ENCODE measurements around the gene RBM12. TPM values are rescaled to one million over a fixed set of nuclear protein-coding genes. Genes with fewer than 3 reads are reported as not detected.

The RBM12 gene
- total RNA-seq, 3 donors from 2014 or later (not counting 1 experiment from before 2014, with no cell fraction given): 80.9 to 112 (median 89.4) TPM

DNA sequence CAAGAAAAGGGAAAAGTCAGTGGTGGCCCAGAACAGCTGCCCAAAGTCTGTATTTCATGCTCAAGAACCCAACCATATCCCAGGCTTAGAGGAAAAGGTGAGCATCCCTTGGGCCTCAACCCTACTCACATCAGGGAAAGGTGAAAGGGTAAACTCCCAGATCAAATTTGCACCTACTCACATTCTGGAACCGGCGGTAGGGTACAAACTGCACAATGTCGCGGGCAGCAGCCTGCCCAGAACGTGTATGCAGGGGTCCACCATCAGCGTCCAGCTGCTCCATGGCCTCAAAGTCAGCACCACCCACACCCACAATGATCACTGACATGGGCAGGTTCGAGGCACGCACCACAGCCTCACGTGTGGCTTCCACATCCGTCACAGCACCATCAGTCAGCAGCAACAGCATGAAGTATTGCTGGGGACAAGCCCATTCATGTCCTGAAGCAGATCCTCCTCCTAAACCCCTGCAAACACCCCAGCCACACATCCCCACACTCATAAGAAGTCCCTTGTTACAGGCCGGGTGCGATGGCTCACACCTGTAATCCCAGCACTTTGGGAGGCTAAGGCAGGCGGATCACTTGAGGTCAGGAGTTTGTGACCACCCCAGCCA is 38.2 kb downstream of the RBM12 start:
- H3K27ac Mint-ChIP-seq: no peak overlapping the region
- DNase-seq: no peak

DNA sequence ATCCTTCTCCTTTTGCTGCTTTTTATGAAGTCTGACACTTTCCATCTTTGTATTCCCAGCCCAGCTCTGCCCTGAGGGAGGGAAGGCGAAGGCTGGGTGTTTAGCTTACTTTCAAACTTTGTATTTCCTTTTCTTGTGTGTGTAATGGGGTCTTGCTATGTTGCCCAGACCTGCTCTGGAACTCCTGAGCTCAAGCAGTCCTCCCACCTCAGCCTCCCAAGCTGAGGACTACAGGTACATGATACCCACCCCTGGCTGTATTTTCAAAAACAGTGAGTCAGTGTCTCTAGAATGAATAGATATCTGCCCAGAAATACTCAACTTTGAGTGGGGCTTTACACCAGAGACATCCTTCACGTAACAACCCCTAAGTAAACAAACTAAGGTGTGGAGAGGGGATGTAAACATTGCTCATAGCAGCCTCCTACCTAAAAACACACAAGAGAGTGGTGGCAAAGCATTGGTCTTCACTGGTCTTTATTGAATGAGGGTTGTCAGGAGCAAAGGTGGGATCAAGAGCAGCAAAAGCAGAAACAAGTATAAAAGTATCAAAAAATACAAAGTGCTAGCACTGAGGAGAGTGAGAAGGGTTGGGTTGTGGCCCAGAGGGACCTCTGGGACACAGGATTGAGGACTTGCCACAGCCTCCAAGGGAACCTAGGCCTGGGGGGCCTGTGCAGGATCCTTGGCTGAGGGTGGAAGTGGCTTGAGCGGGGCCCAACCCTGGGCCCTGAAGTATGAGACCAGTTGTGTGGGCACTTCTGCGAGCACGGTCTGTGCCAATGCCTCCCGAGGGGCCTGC is 38.9 kb downstream of the RBM12 start:
- Mint-ChIP-seq H3K4me3 (no peak overlapping the region), H3K36me3 (peaks cover 18% of the 10 kb centered on the region), H3K4me1 (peaks cover 0 to 6% of the 10 kb centered on the region in 2 donors), H3K9me3 (no peaks in the 10 kb centered on the region), H3K27me3 (ENCODE audit: low read depth in 2 of 2) (no peaks in the 10 kb centered on the region), H3K27ac (peak overlapping the region; percentile 50 to 61)
- DNase-seq (no peak), ATAC-seq (no peak)
- no peak overlapping the region for H3K4me3 ChIP-seq (ENCODE audit: low read length)
- H3K27ac ChIP-seq (ENCODE audit: low read length): no peak overlapping the region
- 99% methylated on average over 5 of the region's 6 CpGs for WGBS (ENCODE audit: insufficient coverage)
- H3K9me3 ChIP-seq (ENCODE audit: control insufficient read depth, insufficient read depth, low read length): no peaks in the 10 kb centered on the region
- H3K27me3 ChIP-seq (ENCODE audit: control insufficient read depth, insufficient read depth, low read length): no peaks in the 10 kb centered on the region
- intact Hi-C loops (cut with micrococcal nuclease): no loop called here
- H3K36me3 ChIP-seq (ENCODE audit: control insufficient read depth, insufficient read depth, low read length): peaks cover 57% of the 10 kb centered on the region
- TF ChIP-seq, protein P1, sequence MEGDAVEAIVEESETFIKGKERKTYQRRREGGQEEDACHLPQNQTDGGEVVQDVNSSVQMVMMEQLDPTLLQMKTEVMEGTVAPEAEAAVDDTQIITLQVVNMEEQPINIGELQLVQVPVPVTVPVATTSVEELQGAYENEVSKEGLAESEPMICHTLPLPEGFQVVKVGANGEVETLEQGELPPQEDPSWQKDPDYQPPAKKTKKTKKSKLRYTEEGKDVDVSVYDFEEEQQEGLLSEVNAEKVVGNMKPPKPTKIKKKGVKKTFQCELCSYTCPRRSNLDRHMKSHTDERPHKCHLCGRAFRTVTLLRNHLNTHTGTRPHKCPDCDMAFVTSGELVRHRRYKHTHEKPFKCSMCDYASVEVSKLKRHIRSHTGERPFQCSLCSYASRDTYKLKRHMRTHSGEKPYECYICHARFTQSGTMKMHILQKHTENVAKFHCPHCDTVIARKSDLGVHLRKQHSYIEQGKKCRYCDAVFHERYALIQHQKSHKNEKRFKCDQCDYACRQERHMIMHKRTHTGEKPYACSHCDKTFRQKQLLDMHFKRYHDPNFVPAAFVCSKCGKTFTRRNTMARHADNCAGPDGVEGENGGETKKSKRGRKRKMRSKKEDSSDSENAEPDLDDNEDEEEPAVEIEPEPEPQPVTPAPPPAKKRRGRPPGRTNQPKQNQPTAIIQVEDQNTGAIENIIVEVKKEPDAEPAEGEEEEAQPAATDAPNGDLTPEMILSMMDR (IDR thresholded peaks at IDR 0.05): no peak
- no peaks in the 10 kb centered on the region for H3K4me1 ChIP-seq (ENCODE audit: control insufficient read depth, insufficient read depth, low read length)

More for the DNA sequence above, 38.2 kb downstream of the RBM12 start:
- peaks cover 62% of the 10 kb centered on the region for H3K36me3 ChIP-seq (ENCODE audit: control insufficient read depth, insufficient read depth, low read length)
- H3K9me3 ChIP-seq (ENCODE audit: control insufficient read depth, insufficient read depth, low read length): no peaks in the 10 kb centered on the region
- H3K4me1 ChIP-seq (ENCODE audit: control insufficient read depth, insufficient read depth, low read length): no peaks in the 10 kb centered on the region
- no peak for ATAC-seq
- intact Hi-C loops (cut with micrococcal nuclease): no loop called here
- 94% methylated on average over 13 of the region's 13 CpGs for WGBS (ENCODE audit: insufficient coverage)
- Mint-ChIP-seq H3K36me3 (peaks cover 18% of the 10 kb centered on the region), H3K27me3 (ENCODE audit: low read depth in 2 of 2) (no peaks in the 10 kb centered on the region), H3K9me3 (no peaks in the 10 kb centered on the region), H3K4me1 (peaks cover 0 to 6% of the 10 kb centered on the region in 2 donors), H3K4me3 (no peak overlapping the region)
- no peak overlapping the region for H3K4me3 ChIP-seq (ENCODE audit: low read length)
- TF ChIP-seq, protein P1 (IDR thresholded peaks at IDR 0.05): no peak
- no peaks in the 10 kb centered on the region for H3K27me3 ChIP-seq (ENCODE audit: control insufficient read depth, insufficient read depth, low read length)
- H3K27ac ChIP-seq (ENCODE audit: low read length): no peak overlapping the region

DNA sequence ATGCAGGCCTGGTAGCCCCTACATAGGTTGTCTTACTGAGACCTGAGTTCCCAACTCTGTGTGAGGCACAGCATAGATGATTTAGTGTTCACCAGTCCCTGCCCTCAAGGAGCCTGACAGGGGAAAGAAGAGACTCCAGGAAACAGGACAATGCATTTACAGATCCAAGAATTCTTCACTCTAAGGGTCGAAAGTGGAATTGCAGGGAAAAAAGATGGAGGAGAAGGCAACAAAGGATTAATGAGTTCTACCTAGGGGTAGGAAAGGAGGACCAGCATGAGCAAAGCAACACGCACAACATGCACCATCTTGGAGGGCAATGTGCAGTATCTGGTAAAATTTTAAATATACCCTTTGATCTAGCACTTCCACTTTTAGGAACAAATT is 43.1 kb downstream of the RBM12 start:
- Mint-ChIP-seq H3K27ac (peak overlapping the region; percentile 0 to 59), H3K27me3 (ENCODE audit: low read depth in 2 of 2) (no peaks in the 10 kb centered on the region), H3K4me3 (no peak overlapping the region), H3K9me3 (no peaks in the 10 kb centered on the region), H3K36me3 (peaks cover 8% of the 10 kb centered on the region), H3K4me1 (peaks cover 22 to 31% of the 10 kb centered on the region in 2 donors)
- Histone ChIP-seq H3K4me3 (ENCODE audit: low read length) (no peak overlapping the region), H3K27ac (ENCODE audit: low read length) (no peak overlapping the region), H3K9me3 (ENCODE audit: control insufficient read depth, insufficient read depth, low read length) (no peaks in the 10 kb centered on the region), H3K27me3 (ENCODE audit: control insufficient read depth, insufficient read depth, low read length) (peaks cover 10% of the 10 kb centered on the region), H3K36me3 (ENCODE audit: control insufficient read depth, insufficient read depth, low read length) (peaks cover 22% of the 10 kb centered on the region), H3K4me1 (ENCODE audit: control insufficient read depth, insufficient read depth, low read length) (peaks cover 34% of the 10 kb centered on the region)
- DNase-seq (no peak), ATAC-seq (no peak)
- 100% methylated on average over 1 of the region's 2 CpGs for WGBS (ENCODE audit: insufficient coverage)
- intact Hi-C loops (cut with micrococcal nuclease): no loop called here
- TF ChIP-seq, protein P1 (IDR thresholded peaks at IDR 0.05): no peak

Data from natural killer cell (primary cell).